ENCODE data around the gene DCN.
"Not testable (repeated sequence)": the region's sequence is repeated elsewhere in the genome, so short reads cannot be mapped to it uniquely, and the experiment has no call there.

The DCN gene

GRCh38 chr12:91182636-91183455, at the start of gene DCN:
Gene DCN (minus strand): TSS chr12:91182817. CDS start chr12:91178552, 4,265 bp downstream.
- DNase-seq = peak; percentile 54

- no peak for DNase-seq
Observed at GRCh38 chr12:91230841-91231240, 48.2 kb upstream of the DCN start.

GRCh38 chr12:91226951-91227350, 44.3 kb upstream of the DCN start:
- no peak for DNase-seq

GRCh38 chr12:91225316-91225715, 42.7 kb upstream of the DCN start:
- DNase-seq = peak; percentile 34

GRCh38 chr12:91224401-91224800, 41.8 kb upstream of the DCN start:
- peak; percentile 15 for DNase-seq

GRCh38 chr12:91222746-91223145, 40.1 kb upstream of the DCN start:
- DNase-seq = peak; percentile 79

GRCh38 chr12:91219919-91220318, 37.3 kb upstream of the DCN start:
- no peak for DNase-seq

- peak; percentile 83 for DNase-seq
Observed at GRCh38 chr12:91219511-91219910, 36.9 kb upstream of the DCN start.

- no peak for DNase-seq
Observed at GRCh38 chr12:91216871-91217270, 34.3 kb upstream of the DCN start.

GRCh38 chr12:91215940-91216454, 33.4 kb upstream of the DCN start:
- peak; percentile 61 for DNase-seq

GRCh38 chr12:91211866-91212265, 29.2 kb upstream of the DCN start:
- no peak for DNase-seq

GRCh38 chr12:91210618-91211017, 28.0 kb upstream of the DCN start:
- DNase-seq = no peak

GRCh38 chr12:91210144-91210543, 27.5 kb upstream of the DCN start:
- DNase-seq = no peak

- not testable (repeated sequence) for DNase-seq
Observed at GRCh38 chr12:91207301-91207700, 24.7 kb upstream of the DCN start.

GRCh38 chr12:91205811-91206210, 23.2 kb upstream of the DCN start:
- DNase-seq = peak; percentile 21

GRCh38 chr12:91204421-91204820, 21.8 kb upstream of the DCN start:
- DNase-seq = peak; percentile 29

GRCh38 chr12:91203610-91204009, 21.0 kb upstream of the DCN start:
- no peak for DNase-seq

- no peak for DNase-seq
Observed at GRCh38 chr12:91202390-91202789, 19.8 kb upstream of the DCN start.

- no peak for DNase-seq
Observed at GRCh38 chr12:91196436-91196835, 13.8 kb upstream of the DCN start.

- DNase-seq = no peak
Observed at GRCh38 chr12:91194500-91194899, 11.9 kb upstream of the DCN start.

GRCh38 chr12:91191513-91192111, 9.0 kb upstream of the DCN start:
- no peak for DNase-seq

- peak; percentile 43 for DNase-seq
Observed at GRCh38 chr12:91189516-91189915, 6.9 kb upstream of the DCN start.

GRCh38 chr12:91188778-91189177, 6.2 kb upstream of the DCN start:
- no peak for DNase-seq

- DNase-seq = no peak
Observed at GRCh38 chr12:91186156-91186555, 3.5 kb upstream of the DCN start.
